ENCODE measurements around the gene GRB2. TPM values are rescaled to one million over a fixed set of nuclear protein-coding genes. Genes with fewer than 3 reads are reported as not detected.

GRB2 gene
- total and polyA plus RNA-seq, 2 experiments from 2014 or later = 89.0 to 112 TPM

GRCh38 chr17:75334723-75335122 is 70.8 kb downstream of the GRB2 start:
- H3K4me1 ChIP-seq (ENCODE audit: insufficient read depth) = peaks cover 27% of the 10 kb centered on the region
- Mint-ChIP-seq H3K4me1 (peaks cover 8% of the 10 kb centered on the region), H3K27me3 (ENCODE audit: insufficient read depth, low read depth, poor library complexity) (no peaks in the 10 kb centered on the region), H3K4me3 (no peak overlapping the region), H3K9me3 (no peaks in the 10 kb centered on the region), H3K36me3 (ENCODE audit: low read depth) (no peaks in the 10 kb centered on the region), H3K27ac (no peak overlapping the region)
- ATAC-seq (no peak), DNase-seq (ENCODE audit: low spot score) (no peak)
- H3K36me3 ChIP-seq (ENCODE audit: insufficient read depth) = no peaks in the 10 kb centered on the region
- H3K27ac ChIP-seq (ENCODE audit: low read depth) = no peak overlapping the region
- H2AFZ ChIP-seq = no peak overlapping the region
- H3K9me2 ChIP-seq (ENCODE audit: insufficient read depth) = no peaks in the 10 kb centered on the region
- peaks cover 90% of the 10 kb centered on the region for H3K79me2 ChIP-seq (replicated peaks; ENCODE audit: insufficient read depth)
- peaks cover 15% of the 10 kb centered on the region; the same call in 1 of the 2 replicates for H4K20me1 ChIP-seq (replicated peaks; ENCODE audit: insufficient read depth)
- no peak for TF ChIP-seq ZNF114 (CRISPR knock-in tag; IDR thresholded peaks at IDR 0.05)
- no peak for TF ChIP-seq CREB1 (CRISPR knock-in tag; IDR thresholded peaks at IDR 0.05; ENCODE audit: low read depth)
- no peak for TF ChIP-seq CTCF (conservative IDR thresholded peaks at IDR 0.05; ENCODE audit: low read depth in 2 of 2)
- TF ChIP-seq ZNF331 (CRISPR knock-in tag; IDR thresholded peaks at IDR 0.05; ENCODE audit: low read depth) = no peak
- no peak overlapping the region for H3K4me3 ChIP-seq
- no peaks in the 10 kb centered on the region for H3K27me3 ChIP-seq (ENCODE audit: insufficient read depth)
- no peak overlapping the region for H3K4me2 ChIP-seq
- H3F3A ChIP-seq (replicated peaks; ENCODE audit: low read depth) = no peaks in the 10 kb centered on the region

- peaks cover 12% of the 10 kb centered on the region; the same call in 1 of the 2 replicates for H4K20me1 ChIP-seq (replicated peaks; ENCODE audit: insufficient read depth)
- no peak for DNase-seq (ENCODE audit: low spot score)
- TF ChIP-seq EZH2 (IDR thresholded peaks at IDR 0.05; ENCODE audit: low read depth, unreplicated experiment) (no peak), REST (IDR thresholded peaks at IDR 0.05; ENCODE audit: unreplicated experiment) (no peak), JUNB (IDR thresholded peaks at IDR 0.05; ENCODE audit: unreplicated experiment) (no peak), POLR2AphosphoS5 (IDR thresholded peaks at IDR 0.05; ENCODE audit: low read depth) (no peak), ZNF462 (CRISPR knock-in tag; IDR thresholded peaks at IDR 0.05) (no peak), STAT1 (IDR thresholded peaks at IDR 0.05; ENCODE audit: unreplicated experiment) (no peak)
Observed at GRCh38 chr17:75331671-75332070, 73.8 kb downstream of the GRB2 start.

More at GRCh38 chr17:75331671-75332070, 73.8 kb downstream of the GRB2 start:
- no peak overlapping the region for H2AFZ ChIP-seq
- no peaks in the 10 kb centered on the region for H3K9me3 Mint-ChIP-seq
- ATAC-seq = no peak
- peaks cover 22% of the 10 kb centered on the region for H3K4me1 ChIP-seq (ENCODE audit: insufficient read depth)
- peaks cover 18% of the 10 kb centered on the region; the same call in 2 of the 3 replicates for H3K4me1 Mint-ChIP-seq
- H3K27me3 ChIP-seq (ENCODE audit: insufficient read depth) = no peaks in the 10 kb centered on the region
- H3K4me3 Mint-ChIP-seq = no peak overlapping the region
- no peaks in the 10 kb centered on the region for H3K36me3 ChIP-seq (ENCODE audit: insufficient read depth)
- no peak overlapping the region for H3K4me2 ChIP-seq
- peak overlapping the region; percentile 24 for H3K27ac ChIP-seq (ENCODE audit: low read depth)
- H3K27ac Mint-ChIP-seq = 0 out of 2 replicates have a peak overlapping the region, but pooled peaks have one; percentile 31
- peaks cover 74% of the 10 kb centered on the region for H3K79me2 ChIP-seq (replicated peaks; ENCODE audit: insufficient read depth)
- H3F3A ChIP-seq (replicated peaks; ENCODE audit: low read depth) = no peaks in the 10 kb centered on the region; the same call in 1 of the 2 replicates
- H3K4me3 ChIP-seq = no peak overlapping the region
- peaks cover 4% of the 10 kb centered on the region for H3K36me3 Mint-ChIP-seq (ENCODE audit: low read depth)
- peaks cover 7% of the 10 kb centered on the region for H3K27me3 Mint-ChIP-seq (ENCODE audit: insufficient read depth, low read depth, poor library complexity)
- no peaks in the 10 kb centered on the region for H3K9me2 ChIP-seq (ENCODE audit: insufficient read depth)

Data from GM23338 (cell line).